A673 (cell line): Measurements from ENCODE around the gene GGNBP2. TPM values are rescaled to one million over a fixed set of nuclear protein-coding genes. Genes with fewer than 3 reads are reported as not detected.
"Not testable (repeated sequence)": the region's sequence is repeated elsewhere in the genome, so short reads cannot be mapped to it uniquely, and the experiment has no call there.

Experiments used
- BruUV-seq: library from RNA; stranded (reverse); fragments of 400-500 nt; replicated peaks from 2 replicates; lab custom pipeline; 2021; lab: Mats Ljungman, UMichigan
- CTCF ChIA-PET: fragments of 300-600 bp; sonication (Branson Sonifier 250); formaldehyde crosslinking; loops from one replicate; lab custom pipeline; 2022; ENCODE audit warnings: antibody characterized with exemption; lab: Charles Lee
- POLR2A ChIA-PET: fragments of 300-600 bp; sonication (Branson Sonifier 250); formaldehyde crosslinking; loops from one replicate; lab custom pipeline; 2022; ENCODE audit warnings: antibody characterized with exemption; ENCODE audit not compliant: low non-redundant PET; lab: Charles Lee
- DNase-seq: peaks from one replicate; pipeline ENCODE4 v3.0.0-alpha.2; 2015; ENCODE audit warnings: low spot score
- H3K27ac ChIP-seq: fragments of 200-600 bp; sonication (generic); 2 replicates; pipeline ENCODE4 v1.5.1; 2016; ENCODE audit warnings: mixed run types, low read depth, mild to moderate bottlenecking, mixed read lengths, antibody characterized with exemption, low read length; ENCODE audit not compliant: poor library complexity, severe bottlenecking
- H3K27me3 ChIP-seq: fragments of 200-600 bp; sonication (generic); replicated peaks from 2 replicates; pipeline ENCODE4 v1.6.1; 2017; ENCODE audit warnings: mixed run types, low read depth, mild to moderate bottlenecking, mixed read lengths, antibody characterized with exemption, low read length; ENCODE audit not compliant: insufficient read depth, poor library complexity
- H3K36me3 ChIP-seq: fragments of 200-600 bp; sonication (generic); 2 replicates; pipeline ENCODE4 v1.6.1; 2016; ENCODE audit warnings: mixed run types, mild to moderate bottlenecking, mixed read lengths, antibody characterized with exemption, low read length; ENCODE audit not compliant: insufficient read depth, poor library complexity, severe bottlenecking
- H3K4me1 ChIP-seq: fragments of 200-600 bp; sonication (generic); 2 replicates; pipeline ENCODE4 v1.6.1; 2017; ENCODE audit warnings: mixed run types, mild to moderate bottlenecking, mixed read lengths, antibody characterized with exemption, low read length; ENCODE audit not compliant: insufficient read depth, poor library complexity, severe bottlenecking
- H3K4me3 ChIP-seq: fragments of 200-600 bp; sonication (generic); 2 replicates; pipeline ENCODE4 v1.5.1; 2016; ENCODE audit warnings: low read depth, mixed run types, mild to moderate bottlenecking, mixed read lengths, low read length; ENCODE audit not compliant: poor library complexity, severe bottlenecking
- H3K9me3 ChIP-seq: fragments of 200-600 bp; sonication (generic); 2 replicates; pipeline ENCODE4 v1.6.1; 2016; ENCODE audit warnings: mixed run types, low read depth, mild to moderate bottlenecking, mixed read lengths, antibody characterized with exemption, low read length; ENCODE audit not compliant: poor library complexity, severe bottlenecking
- CTCF ChIP-seq: fragments of 300-800, 200-600 bp; sonication (generic); conservative IDR thresholded peaks from 2 replicates; pipeline ENCODE4 v1.5.1; 2017; ENCODE audit warnings: low read depth, mild to moderate bottlenecking, antibody characterized with exemption, low read length, moderate library complexity, mixed read lengths
- EZH2 ChIP-seq: fragments of 200-600 bp; sonication (generic); IDR thresholded peaks from 2 replicates; pipeline ENCODE4 v1.6.1; 2017; ENCODE audit warnings: borderline replicate concordance, low read depth, mild to moderate bottlenecking, mixed read lengths, antibody characterized with exemption, low read length; ENCODE audit not compliant: poor library complexity, severe bottlenecking
- intact Hi-C: fragments of 100-400 bp; cut with micrococcal nuclease; formaldehyde crosslinking; loops from one replicate; pipeline ENCODE4 v1.10.0; 2022; ENCODE audit not compliant: unreplicated experiment
- total RNA-seq: library from RNA; stranded (reverse); gene quantifications from 2 replicates; pipeline ENCODE4 v1.2.3, GENCODE V29; 2021

The GGNBP2 gene
- total RNA-seq, 1 experiment from 2014 or later = 50.4 TPM

GRCh38 chr17:36506249-36506826 lies 38.4 kb upstream of the GGNBP2 start:
- BruUV-seq = no TSS peak
- no peak for DNase-seq
- Histone ChIP-seq H3K4me3 (no peak overlapping the region), H3K9me3 (no peaks in the 10 kb centered on the region), H3K36me3 (no peaks in the 10 kb centered on the region), H3K27ac (no peak overlapping the region), H3K4me1 (no peaks in the 10 kb centered on the region), H3K27me3 (no peaks in the 10 kb centered on the region)
- ChIA-PET POLR2A (no interaction called here), CTCF (no interaction called here)
- TF ChIP-seq CTCF = no peak
- no peak for TF ChIP-seq EZH2
- intact Hi-C loops = no loop called here

GRCh38 chr17:36506831-36507230 lies 37.9 kb upstream of the GGNBP2 start:
- no peak for DNase-seq
- Histone ChIP-seq H3K36me3 (no peaks in the 10 kb centered on the region), H3K27me3 (no peaks in the 10 kb centered on the region), H3K4me1 (no peaks in the 10 kb centered on the region), H3K9me3 (no peaks in the 10 kb centered on the region), H3K4me3 (no peak overlapping the region), H3K27ac (no peak overlapping the region)
- TF ChIP-seq EZH2 (no peak), CTCF (no peak)
- intact Hi-C loops = no loop called here
- ChIA-PET CTCF (no interaction called here), POLR2A (no interaction called here)
- no TSS peak for BruUV-seq

- TF ChIP-seq CTCF (no peak), EZH2 (no peak)
- DNase-seq = no peak
Observed at GRCh38 chr17:36507266-36507665, 37.5 kb upstream of the GGNBP2 start.

GRCh38 chr17:36508439-36508838 lies 36.3 kb upstream of the GGNBP2 start:
- H3K4me3 ChIP-seq, H3K27ac ChIP-seq, H3K4me1 ChIP-seq, CTCF ChIA-PET, BruUV-seq, POLR2A ChIA-PET, DNase-seq, H3K9me3 ChIP-seq, H3K27me3 ChIP-seq, H3K36me3 ChIP-seq, intact Hi-C loops: not testable (repeated sequence)

More at GRCh38 chr17:36507266-36507665, 37.5 kb upstream of the GGNBP2 start:
- no TSS peak for BruUV-seq
- no peaks in the 10 kb centered on the region for H3K9me3 ChIP-seq
- H3K27ac ChIP-seq = no peak overlapping the region
- no peak overlapping the region for H3K4me3 ChIP-seq
- POLR2A ChIA-PET = no interaction called here
- H3K36me3 ChIP-seq = no peaks in the 10 kb centered on the region
- CTCF ChIA-PET = no interaction called here
- H3K27me3 ChIP-seq = no peaks in the 10 kb centered on the region
- intact Hi-C loops = no loop called here
- no peaks in the 10 kb centered on the region for H3K4me1 ChIP-seq
